PC-3 (cell line): ENCODE results near the gene DND1. TPM values are rescaled to one million over a fixed set of nuclear protein-coding genes. Genes with fewer than 3 reads are reported as not detected.
"Not testable (repeated sequence)": the region's sequence is repeated elsewhere in the genome, so short reads cannot be mapped to it uniquely, and the experiment has no call there.

Experiments
- ATAC-seq: fragments of 200-7000 bp; cut with Tn5 transposase; 2 replicates; pipeline ENCODE4 v1.9.1; 2020; ENCODE audit warnings: mild to moderate bottlenecking, moderate library complexity
- BruUV-seq: library from RNA; stranded (reverse); fragments of 400-500 nt; replicated peaks from 2 replicates; lab custom pipeline; 2021; lab: Mats Ljungman, UMichigan
- CTCF ChIA-PET: fragments of 300-600 bp; sonication (Branson Sonifier 250); formaldehyde crosslinking; loops from one replicate; lab custom pipeline; 2022; ENCODE audit warnings: antibody characterized with exemption; lab: Charles Lee
- POLR2A ChIA-PET: fragments of 300-600 bp; sonication (Branson Sonifier 250); formaldehyde crosslinking; loops from one replicate; lab custom pipeline; 2022; ENCODE audit warnings: antibody characterized with exemption; ENCODE audit not compliant: unreplicated experiment; lab: Charles Lee
- DNase-seq: peaks from one replicate; pipeline ENCODE4 v3.0.0-alpha.2; 2015
- H2AFZ ChIP-seq: fragments of 300-600 bp; sonication (generic); 2 replicates; pipeline ENCODE4 v1.6.0; 2016; ENCODE audit warnings: antibody characterized with exemption, low read length
- H3F3A ChIP-seq: fragments of 300-600 bp; sonication (generic); one replicate; pipeline ENCODE4 v1.6.0; 2017; ENCODE audit warnings: antibody characterized with exemption, low read length, control low read depth, mild to moderate bottlenecking; ENCODE audit not compliant: unreplicated experiment
- H3K27ac ChIP-seq: fragments of 300-600 bp; sonication (generic); 2 replicates; pipeline ENCODE4 v1.5.1; 2016; ENCODE audit warnings: mild to moderate bottlenecking, low read length
- H3K27me3 ChIP-seq: fragments of 300-600 bp; sonication (generic); 2 replicates; pipeline ENCODE4 v1.6.1; 2016; ENCODE audit warnings: low read length, mixed read lengths
- H3K36me3 ChIP-seq: fragments of 300-600 bp; sonication (generic); 2 replicates; pipeline ENCODE4 v1.6.1; 2016; ENCODE audit warnings: low read depth, mixed run types, low read length, mixed read lengths
- H3K4me1 ChIP-seq: fragments of 300-600 bp; sonication (generic); 2 replicates; pipeline ENCODE4 v1.5.1; 2016; ENCODE audit warnings: low read length; ENCODE audit not compliant: insufficient read depth
- H3K4me2 ChIP-seq: fragments of 300-600 bp; sonication (generic); 2 replicates; pipeline ENCODE4 v1.6.0; 2016; ENCODE audit warnings: low read length
- H3K4me3 ChIP-seq: fragments of 300-600 bp; sonication (generic); 2 replicates; pipeline ENCODE4 v1.5.1; 2016; ENCODE audit warnings: mild to moderate bottlenecking, low read length, mixed read lengths
- H3K79me2 ChIP-seq: fragments of 300-600 bp; sonication (generic); 2 replicates; pipeline ENCODE4 v1.6.1; 2017; ENCODE audit warnings: low read length, mixed read lengths
- H3K9ac ChIP-seq: fragments of 300-600 bp; sonication (generic); 2 replicates; pipeline ENCODE4 v1.6.0; 2016; ENCODE audit warnings: mild to moderate bottlenecking, low read length
- H3K9me2 ChIP-seq: fragments of 300-600 bp; sonication (generic); replicated peaks from 2 replicates; pipeline ENCODE4 v1.6.1; 2016; ENCODE audit warnings: mixed run types, low read length, mixed read lengths
- H3K9me3 ChIP-seq: fragments of 300-600 bp; sonication (generic); 2 replicates; pipeline ENCODE4 v1.6.1; 2016; ENCODE audit warnings: low read length, mixed read lengths
- H4K20me1 ChIP-seq: fragments of 300-600 bp; sonication (generic); 2 replicates; pipeline ENCODE4 v1.6.1; 2016; ENCODE audit warnings: low read length, mixed read lengths
- CTCF ChIP-seq: fragments of 300-600 bp; sonication (generic); conservative IDR thresholded peaks from 2 replicates; pipeline ENCODE4 v1.5.1; 2017; ENCODE audit warnings: antibody characterized with exemption, low read depth, mild to moderate bottlenecking, low read length
- EZH2 ChIP-seq: fragments of 300-600 bp; sonication (generic); IDR thresholded peaks from one replicate; pipeline ENCODE4 v1.6.1; 2017; ENCODE audit warnings: antibody characterized with exemption, mild to moderate bottlenecking, low read length; ENCODE audit not compliant: unreplicated experiment
- EZH2phosphoT487 ChIP-seq: fragments of 300-600 bp; sonication (generic); IDR thresholded peaks from 2 replicates; pipeline ENCODE4 v1.6.1; 2018; ENCODE audit warnings: mild to moderate bottlenecking, antibody characterized with exemption, low read length, borderline replicate concordance
- intact Hi-C: fragments of 100-400 bp; cut with micrococcal nuclease; formaldehyde crosslinking; loops from 2 replicates; pipeline ENCODE4 v1.9.0; 2023
- total RNA-seq: library from RNA; depleted of rRNA; stranded (reverse); fragments of >200 nt; gene quantifications from 2 replicates; pipeline ENCODE4 v1.2.3, GENCODE V29; 2014

The DND1 gene
- total RNA-seq, 1 experiment from 2014 or later: 1.1 TPM

DNA sequence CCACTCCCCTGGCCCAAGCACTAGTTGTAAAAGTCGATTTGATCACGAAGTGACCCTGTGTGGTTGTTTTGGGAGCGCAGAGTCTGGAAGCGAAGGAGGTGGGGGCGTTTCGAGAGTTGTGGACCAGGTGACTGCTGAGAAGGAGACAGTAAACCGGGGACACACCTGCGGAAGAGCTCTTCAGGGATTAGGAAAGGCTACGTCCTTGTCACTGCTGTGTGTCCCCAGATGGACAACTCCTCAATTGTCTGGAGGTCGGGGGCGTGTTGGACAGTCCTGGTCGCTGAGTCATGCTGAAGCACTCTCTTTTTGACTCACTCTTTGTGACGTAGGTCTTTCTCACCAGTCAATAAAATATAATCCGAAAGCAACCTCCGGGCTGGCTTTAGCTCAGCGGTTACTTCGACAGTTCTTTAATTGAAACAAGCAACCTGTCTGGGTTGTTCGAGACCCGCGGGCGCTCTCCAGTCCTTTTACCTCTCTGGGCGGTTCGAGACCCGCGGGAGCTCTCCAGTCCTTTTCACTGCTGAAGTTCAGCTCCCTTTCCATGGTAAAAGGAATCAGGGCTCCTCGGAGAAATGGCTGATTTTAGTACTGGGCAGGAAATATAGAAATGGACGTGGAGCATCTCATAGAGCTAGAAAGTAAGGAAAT is 37.6 kb upstream of the DND1 start:
- Histone ChIP-seq H3K9me2 (no peaks in the 10 kb centered on the region), H3K9me3 (no peaks in the 10 kb centered on the region), H3K4me2 (peak overlapping the region; percentile 91), H3K9ac (peak overlapping the region; percentile 67), H3K27ac (peak overlapping the region; percentile 85), H3F3A (peaks cover 8% of the 10 kb centered on the region), H3K4me1 (peaks cover 8% of the 10 kb centered on the region; the same call in 1 of the 2 replicates), H3K36me3 (peaks cover 2% of the 10 kb centered on the region; the same call in 1 of the 2 replicates), H3K4me3 (peak overlapping the region; percentile 91), H4K20me1 (no peaks in the 10 kb centered on the region), H2AFZ (peak overlapping the region; percentile 92), H3K27me3 (no peaks in the 10 kb centered on the region), H3K79me2 (no peaks in the 10 kb centered on the region)
- ChIA-PET CTCF (interaction anchor here (0.9 kb wide), 1 partner anchor 9 kb away, joined by 4 read pairs; no protein-coding TSS in a partner anchor), POLR2A (interaction anchor here (0.5 to 1.3 kb wide), 7 partner anchors 9 to 1440 kb away, joined by 3 to 10 read pairs (median 5); partner anchors contain the start of genes HARS1, HARS2 and ZMAT2)
- DNase-seq: peak; percentile 99
- peak; percentile 94 for ATAC-seq
- no peak for TF ChIP-seq EZH2phosphoT487
- TF ChIP-seq EZH2: no peak
- TF ChIP-seq CTCF: no peak
- TSS peak; percentile 87 for BruUV-seq
- intact Hi-C loops: loop anchor here (1.0 to 10.0 kb wide), 3 partner anchors 8 to 166 kb away; partner anchors contain the start of genes EIF4EBP3, IK and NDUFA2

DNA sequence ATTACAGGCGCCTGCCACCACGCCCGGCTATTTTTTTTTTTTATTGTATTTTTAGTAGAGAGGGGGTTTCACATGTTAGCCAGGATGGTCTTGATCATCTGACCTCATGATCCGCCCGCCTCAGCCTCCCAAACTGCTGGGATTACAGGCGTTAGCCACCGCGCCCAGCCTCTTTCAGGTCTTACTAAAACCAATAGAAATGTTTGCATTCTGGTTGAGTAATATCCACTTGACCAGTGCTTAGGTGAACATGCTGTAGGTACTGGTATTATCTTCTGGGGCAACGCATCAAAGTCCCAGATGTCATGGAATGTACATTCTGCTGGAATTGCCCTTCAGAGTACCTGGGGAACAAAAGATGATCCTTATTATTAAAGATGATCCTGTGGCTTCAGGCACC is 35.4 kb upstream of the DND1 start:
- ATAC-seq, intact Hi-C loops, H3K36me3 ChIP-seq, H4K20me1 ChIP-seq, H3K27ac ChIP-seq, H3F3A ChIP-seq, H3K9me2 ChIP-seq, H3K9ac ChIP-seq, H3K4me1 ChIP-seq, POLR2A ChIA-PET, H3K4me2 ChIP-seq, H3K79me2 ChIP-seq, H3K4me3 ChIP-seq, H2AFZ ChIP-seq, CTCF ChIA-PET, H3K9me3 ChIP-seq, DNase-seq, H3K27me3 ChIP-seq, BruUV-seq: not testable (repeated sequence)

- no peak overlapping the region for H3K9ac ChIP-seq
- H3K36me3 ChIP-seq: peaks cover 14% of the 10 kb centered on the region; the same call in 1 of the 2 replicates
- no peaks in the 10 kb centered on the region for H3K79me2 ChIP-seq
- H2AFZ ChIP-seq: no peak overlapping the region
- no peak for DNase-seq
- H3K4me1 ChIP-seq: peaks cover 8% of the 10 kb centered on the region; the same call in 1 of the 2 replicates
- H3K27ac ChIP-seq: no peak overlapping the region
- ATAC-seq: no peak
- H3K4me2 ChIP-seq: no peak overlapping the region
- intact Hi-C loops: no loop called here
- no peaks in the 10 kb centered on the region for H3K9me3 ChIP-seq
- BruUV-seq: no TSS peak
- ChIA-PET POLR2A (no interaction called here), CTCF (no interaction called here)
- no peaks in the 10 kb centered on the region for H4K20me1 ChIP-seq
- TF ChIP-seq CTCF (no peak), EZH2phosphoT487 (no peak), EZH2 (no peak)
- no peaks in the 10 kb centered on the region for H3K9me2 ChIP-seq
- H3K27me3 ChIP-seq: no peaks in the 10 kb centered on the region
- peaks cover 8% of the 10 kb centered on the region for H3F3A ChIP-seq
- no peak overlapping the region for H3K4me3 ChIP-seq
These were observed 34.4 kb upstream of the DND1 start for GRCh38 chr5:140707812-140708211.
